ENCODE results near the gene TPD52L1. TPM values are rescaled to one million over a fixed set of nuclear protein-coding genes. Genes with fewer than 3 reads are reported as not detected.

The TPD52L1 gene
- total and polyA plus RNA-seq, 2 donors from 2014 or later, result 69.1 to 91.1 TPM

- Histone ChIP-seq H3K27ac (ENCODE audit: low read depth in 2 of 2, low read length in 2 of 2) (no peak overlapping the region), H3K4me1 (ENCODE audit: control insufficient read depth in 2 of 3, insufficient read depth in 2 of 3, low read depth in 1 of 3, low read length in 3 of 3) (peaks cover 0 to 25% (median 14%) of the 10 kb centered on the region in 3 donors), H3K9ac (ENCODE audit: low read length in 3 of 3) (no peak overlapping the region), H3K9me3 (ENCODE audit: control insufficient read depth in 2 of 3, insufficient read depth in 1 of 3, low read length in 3 of 3) (no peaks in the 10 kb centered on the region), H3K4me3 (ENCODE audit: low read length in 3 of 3) (no peak overlapping the region), H3K36me3 (ENCODE audit: control insufficient read depth in 2 of 3, insufficient read depth in 3 of 3, low read length in 3 of 3) (no peaks in the 10 kb centered on the region), H3K27me3 (ENCODE audit: control insufficient read depth, insufficient read depth, low read length) (no peaks in the 10 kb centered on the region)
- intact Hi-C loops (cut with DNase I), result no loop called here
- TF ChIP-seq CTCF (IDR thresholded peaks at IDR 0.05; ENCODE audit: borderline replicate concordance, extremely low read depth, insufficient read depth), result no peak
- DNase-seq (peak in 1 of 5 donors; percentile 25), FAIRE-seq (no peak)
Observed at GRCh38 chr6:125194941-125195340, 41.4 kb downstream of the TPD52L1 start.

GRCh38 chr6:125195526-125195925 lies 42.0 kb downstream of the TPD52L1 start:
- no peaks in the 10 kb centered on the region for H3K36me3 ChIP-seq (ENCODE audit: control insufficient read depth in 2 of 3, insufficient read depth in 3 of 3, low read length in 3 of 3)
- H3K4me1 ChIP-seq (ENCODE audit: control insufficient read depth in 2 of 3, insufficient read depth in 2 of 3, low read depth in 1 of 3, low read length in 3 of 3), result peaks cover 0 to 25% (median 14%) of the 10 kb centered on the region in 3 donors
- intact Hi-C loops (cut with DNase I), result no loop called here
- H3K27me3 ChIP-seq (ENCODE audit: control insufficient read depth, insufficient read depth, low read length), result no peaks in the 10 kb centered on the region
- no peak overlapping the region for H3K9ac ChIP-seq (ENCODE audit: low read length in 3 of 3)
- no peak overlapping the region for H3K27ac ChIP-seq (ENCODE audit: low read depth in 2 of 2, low read length in 2 of 2)
- no peak for FAIRE-seq
- peak in 1 of 5 donors; percentile 16 for DNase-seq
- H3K4me3 ChIP-seq (ENCODE audit: low read length in 3 of 3), result no peak overlapping the region
- TF ChIP-seq CTCF (IDR thresholded peaks at IDR 0.05; ENCODE audit: borderline replicate concordance, extremely low read depth, insufficient read depth), result no peak
- H3K9me3 ChIP-seq (ENCODE audit: control insufficient read depth in 2 of 3, insufficient read depth in 1 of 3, low read length in 3 of 3), result no peaks in the 10 kb centered on the region

- Histone ChIP-seq H3K27me3 (ENCODE audit: control insufficient read depth, insufficient read depth, low read length) (no peaks in the 10 kb centered on the region), H3K36me3 (ENCODE audit: control insufficient read depth in 2 of 3, insufficient read depth in 3 of 3, low read length in 3 of 3) (no peaks in the 10 kb centered on the region), H3K4me1 (ENCODE audit: control insufficient read depth in 2 of 3, insufficient read depth in 2 of 3, low read depth in 1 of 3, low read length in 3 of 3) (peaks cover 0 to 29% (median 14%) of the 10 kb centered on the region in 3 donors), H3K9ac (ENCODE audit: low read length in 3 of 3) (no peak overlapping the region), H3K4me3 (ENCODE audit: low read length in 3 of 3) (no peak overlapping the region), H3K9me3 (ENCODE audit: control insufficient read depth in 2 of 3, insufficient read depth in 1 of 3, low read length in 3 of 3) (no peaks in the 10 kb centered on the region), H3K27ac (ENCODE audit: low read depth in 2 of 2, low read length in 2 of 2) (peak overlapping the region in 1 of 2 donors; percentile 10)
- DNase-seq, result no peak
- FAIRE-seq, result no peak
- TF ChIP-seq CTCF (IDR thresholded peaks at IDR 0.05; ENCODE audit: borderline replicate concordance, extremely low read depth, insufficient read depth), result no peak
- intact Hi-C loops (cut with DNase I), result no loop called here
Observed at GRCh38 chr6:125196613-125197012, 43.0 kb downstream of the TPD52L1 start.

GRCh38 chr6:125197795-125198269 lies 44.3 kb downstream of the TPD52L1 start:
- Histone ChIP-seq H3K4me1 (ENCODE audit: control insufficient read depth in 2 of 3, insufficient read depth in 2 of 3, low read depth in 1 of 3, low read length in 3 of 3) (peaks cover 0 to 37% (median 17%) of the 10 kb centered on the region in 3 donors), H3K36me3 (ENCODE audit: control insufficient read depth in 2 of 3, insufficient read depth in 3 of 3, low read length in 3 of 3) (no peaks in the 10 kb centered on the region), H3K9me3 (ENCODE audit: control insufficient read depth in 2 of 3, insufficient read depth in 1 of 3, low read length in 3 of 3) (no peaks in the 10 kb centered on the region), H3K4me3 (ENCODE audit: low read length in 3 of 3) (no peak overlapping the region), H3K27me3 (ENCODE audit: control insufficient read depth, insufficient read depth, low read length) (no peaks in the 10 kb centered on the region), H3K9ac (ENCODE audit: low read length in 3 of 3) (no peak overlapping the region), H3K27ac (ENCODE audit: low read depth in 2 of 2, low read length in 2 of 2) (peak overlapping the region; percentile 10 to 34)
- peak; percentile 56 for FAIRE-seq
- peak; percentile 45 to 69 (median 59) for DNase-seq
- TF ChIP-seq CTCF (IDR thresholded peaks at IDR 0.05; ENCODE audit: borderline replicate concordance, extremely low read depth, insufficient read depth), result no peak
- intact Hi-C loops (cut with DNase I), result no loop called here
